ENCODE measurements around the gene STUB1.

Gene STUB1

DNA sequence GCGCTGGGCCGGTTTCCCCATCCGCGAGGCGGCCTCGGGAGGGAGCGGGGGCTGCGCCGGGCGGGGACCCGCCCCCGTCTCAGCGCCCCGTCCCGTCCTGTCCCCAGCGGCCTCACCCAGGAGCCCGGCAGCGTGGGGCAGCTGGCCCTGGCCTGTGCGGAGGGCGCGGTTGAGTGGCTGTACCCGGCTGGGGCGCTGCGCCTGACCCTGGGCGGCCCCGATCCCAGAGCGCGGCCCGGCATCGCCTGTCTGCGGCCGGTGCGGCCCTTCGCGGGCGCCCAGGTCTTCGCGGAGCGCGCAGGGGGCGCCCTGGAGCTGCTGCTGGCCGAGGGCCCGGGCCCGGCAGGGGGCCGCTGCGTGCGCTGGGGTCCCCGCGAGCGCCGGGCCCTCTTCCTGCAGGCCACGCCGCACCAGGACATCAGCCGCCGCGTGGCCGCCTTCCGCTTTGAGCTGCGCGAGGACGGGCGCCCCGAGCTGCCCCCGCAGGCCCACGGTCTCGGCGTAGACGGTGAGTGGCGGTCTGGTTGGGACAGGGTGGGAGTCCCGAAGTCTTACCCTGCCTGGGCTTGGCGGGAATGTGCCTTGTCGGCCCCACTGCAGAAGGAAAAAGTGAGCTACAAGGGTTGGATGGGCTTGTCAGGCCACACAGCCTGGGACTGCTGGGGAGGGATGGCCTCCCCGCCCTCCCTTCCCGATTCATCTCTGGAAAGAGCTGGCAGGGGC lies 35.4 kb downstream of the STUB1 start:
- peak overlapping the region; percentile 74 for H3K9ac ChIP-seq (ENCODE audit: low read depth, low read length)
- H3K27me3 ChIP-seq (ENCODE audit: insufficient read depth, low read length, poor library complexity) = peaks cover 6% of the 10 kb centered on the region
- H4K20me1 ChIP-seq (ENCODE audit: insufficient read depth, low read length) = peaks cover 45% of the 10 kb centered on the region
- H3K4me3 ChIP-seq (ENCODE audit: low read depth in 1 of 2, low read length in 2 of 2) = peak overlapping the region; percentile 67 to 75; a peak in 3 of 4 replicates
- peaks cover 65% of the 10 kb centered on the region for H3K4me1 ChIP-seq (ENCODE audit: insufficient read depth, low read length)
- peak overlapping the region; percentile 47; the same call in 1 of the 2 replicates for H3K27ac ChIP-seq (ENCODE audit: low read length)
- peak overlapping the region; percentile 68 for H3K4me2 ChIP-seq (ENCODE audit: insufficient read depth, low read length)
- H3K9me3 ChIP-seq (ENCODE audit: insufficient read depth, low read length, severe bottlenecking) = no peaks in the 10 kb centered on the region
- peaks cover 12% of the 10 kb centered on the region; the same call in 1 of the 2 replicates for H3K36me3 ChIP-seq (ENCODE audit: insufficient read depth, low read length)
- ATAC-seq (ENCODE audit: insufficient read depth, low read depth) = peak; percentile 10; the same call in 2 of the 3 replicates
- peak overlapping the region; percentile 71 for H2AFZ ChIP-seq (ENCODE audit: low read depth, low read length)
- peak; percentile 28 for DNase-seq
- peak; percentile 8 for TF ChIP-seq CTCF (IDR thresholded peaks at IDR 0.05; ENCODE audit: borderline replicate concordance, extremely low read depth, low read length, poor library complexity, severe bottlenecking)
- TF ChIP-seq EZH2 (IDR thresholded peaks at IDR 0.05; ENCODE audit: borderline replicate concordance, low read depth, low read length, severe bottlenecking) = no peak
- peaks cover 18% of the 10 kb centered on the region for H3K79me2 ChIP-seq (ENCODE audit: insufficient read depth, low read length)

- 0 out of 2 replicates have a peak overlapping the region, but pooled peaks have one; percentile 33 for H3K27ac ChIP-seq (ENCODE audit: low read length)
- H3K4me3 ChIP-seq (ENCODE audit: low read depth in 1 of 2, low read length in 2 of 2) = peak overlapping the region; percentile 67 to 75; a peak in 3 of 4 replicates
- H2AFZ ChIP-seq (ENCODE audit: low read depth, low read length) = no peak overlapping the region
- no peak for TF ChIP-seq EZH2 (IDR thresholded peaks at IDR 0.05; ENCODE audit: borderline replicate concordance, low read depth, low read length, severe bottlenecking)
- no peak for TF ChIP-seq CTCF (IDR thresholded peaks at IDR 0.05; ENCODE audit: borderline replicate concordance, extremely low read depth, low read length, poor library complexity, severe bottlenecking)
- H3K9ac ChIP-seq (ENCODE audit: low read depth, low read length) = peak overlapping the region; percentile 74
- H3K36me3 ChIP-seq (ENCODE audit: insufficient read depth, low read length) = peaks cover 12% of the 10 kb centered on the region; the same call in 1 of the 2 replicates
- peaks cover 44% of the 10 kb centered on the region for H4K20me1 ChIP-seq (ENCODE audit: insufficient read depth, low read length)
- H3K4me1 ChIP-seq (ENCODE audit: insufficient read depth, low read length) = peaks cover 71% of the 10 kb centered on the region
- H3K9me3 ChIP-seq (ENCODE audit: insufficient read depth, low read length, severe bottlenecking) = no peaks in the 10 kb centered on the region
- ATAC-seq (ENCODE audit: insufficient read depth, low read depth) = no peak
- DNase-seq = no peak
- H3K79me2 ChIP-seq (ENCODE audit: insufficient read depth, low read length) = peaks cover 18% of the 10 kb centered on the region
- peak overlapping the region; percentile 68 for H3K4me2 ChIP-seq (ENCODE audit: insufficient read depth, low read length)
- H3K27me3 ChIP-seq (ENCODE audit: insufficient read depth, low read length, poor library complexity) = peaks cover 6% of the 10 kb centered on the region
Measured at GRCh38 chr16:716200-716568, 36.0 kb downstream of the STUB1 start.

- Histone ChIP-seq H3K27me3 (ENCODE audit: insufficient read depth, low read length, poor library complexity) (peaks cover 6% of the 10 kb centered on the region), H4K20me1 (ENCODE audit: insufficient read depth, low read length) (peaks cover 45% of the 10 kb centered on the region), H3K9me3 (ENCODE audit: insufficient read depth, low read length, severe bottlenecking) (no peaks in the 10 kb centered on the region), H2AFZ (ENCODE audit: low read depth, low read length) (no peak overlapping the region), H3K4me3 (ENCODE audit: low read depth in 1 of 2, low read length in 2 of 2) (peak overlapping the region in 1 of 2 experiments; percentile 75; a peak in 1 of 4 replicates), H3K27ac (ENCODE audit: low read length) (no peak overlapping the region), H3K9ac (ENCODE audit: low read depth, low read length) (peak overlapping the region; percentile 74), H3K4me2 (ENCODE audit: insufficient read depth, low read length) (peak overlapping the region; percentile 68), H3K36me3 (ENCODE audit: insufficient read depth, low read length) (peaks cover 12% of the 10 kb centered on the region; the same call in 1 of the 2 replicates), H3K4me1 (ENCODE audit: insufficient read depth, low read length) (peaks cover 73% of the 10 kb centered on the region), H3K79me2 (ENCODE audit: insufficient read depth, low read length) (peaks cover 18% of the 10 kb centered on the region)
- DNase-seq (no peak), ATAC-seq (ENCODE audit: insufficient read depth, low read depth) (no peak)
- no peak for TF ChIP-seq EZH2 (IDR thresholded peaks at IDR 0.05; ENCODE audit: borderline replicate concordance, low read depth, low read length, severe bottlenecking)
- TF ChIP-seq CTCF (IDR thresholded peaks at IDR 0.05; ENCODE audit: borderline replicate concordance, extremely low read depth, low read length, poor library complexity, severe bottlenecking) = no peak
Measured at GRCh38 chr16:716768-717325, 36.6 kb downstream of the STUB1 start.

Measured in DND-41 (cell line).